Astrocyte (in vitro differentiated cells and primary cell): ENCODE results near the gene CIAO3.

Source experiments
- EZH2 ChIP-seq: IDR thresholded peaks from 2 replicates; pipeline ENCODE4 v1.6.1; 2012; ENCODE audit warnings: mild to moderate bottlenecking, low read length, inconsistent platforms; ENCODE audit not compliant: insufficient read depth
- TF ChIP-seq, protein P1 (sequence below): IDR thresholded peaks from 2 replicates; pipeline ENCODE4 v1.5.1; 2011; ENCODE audit warnings: low read depth, mild to moderate bottlenecking, inconsistent platforms, low read length, moderate library complexity; ENCODE audit not compliant: insufficient read depth

DNA sequence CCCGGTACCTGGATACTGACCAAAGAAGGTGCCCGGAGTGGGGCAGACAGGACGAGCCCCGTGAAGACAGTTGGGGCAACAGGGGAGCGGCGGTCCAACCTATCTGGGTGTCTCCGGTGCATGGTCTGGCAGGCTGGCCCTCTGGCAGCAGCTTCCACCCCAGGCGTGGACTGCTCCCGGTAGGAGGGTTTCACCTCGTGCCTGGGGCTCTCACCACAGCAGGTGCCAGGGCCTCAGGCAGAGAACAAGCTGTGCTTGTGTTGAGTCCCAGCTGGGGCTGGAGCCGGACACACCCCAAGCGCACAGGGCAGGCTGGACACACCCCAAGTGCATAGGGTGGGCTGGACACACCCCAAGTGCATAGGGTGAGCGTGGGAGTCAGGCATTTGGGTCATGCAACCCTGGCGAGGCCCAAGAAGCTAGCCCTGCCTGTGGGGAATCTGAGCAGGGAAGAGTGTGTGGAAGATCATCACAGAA lies 33.7 kb downstream of the CIAO3 start:
- TF ChIP-seq, protein P1, sequence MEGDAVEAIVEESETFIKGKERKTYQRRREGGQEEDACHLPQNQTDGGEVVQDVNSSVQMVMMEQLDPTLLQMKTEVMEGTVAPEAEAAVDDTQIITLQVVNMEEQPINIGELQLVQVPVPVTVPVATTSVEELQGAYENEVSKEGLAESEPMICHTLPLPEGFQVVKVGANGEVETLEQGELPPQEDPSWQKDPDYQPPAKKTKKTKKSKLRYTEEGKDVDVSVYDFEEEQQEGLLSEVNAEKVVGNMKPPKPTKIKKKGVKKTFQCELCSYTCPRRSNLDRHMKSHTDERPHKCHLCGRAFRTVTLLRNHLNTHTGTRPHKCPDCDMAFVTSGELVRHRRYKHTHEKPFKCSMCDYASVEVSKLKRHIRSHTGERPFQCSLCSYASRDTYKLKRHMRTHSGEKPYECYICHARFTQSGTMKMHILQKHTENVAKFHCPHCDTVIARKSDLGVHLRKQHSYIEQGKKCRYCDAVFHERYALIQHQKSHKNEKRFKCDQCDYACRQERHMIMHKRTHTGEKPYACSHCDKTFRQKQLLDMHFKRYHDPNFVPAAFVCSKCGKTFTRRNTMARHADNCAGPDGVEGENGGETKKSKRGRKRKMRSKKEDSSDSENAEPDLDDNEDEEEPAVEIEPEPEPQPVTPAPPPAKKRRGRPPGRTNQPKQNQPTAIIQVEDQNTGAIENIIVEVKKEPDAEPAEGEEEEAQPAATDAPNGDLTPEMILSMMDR: no peak
- no peak for TF ChIP-seq EZH2
